GM20431 (cell line): Measurements from ENCODE around the gene MASP1.
"Not testable (repeated sequence)": the region's sequence is repeated elsewhere in the genome, so short reads cannot be mapped to it uniquely, and the experiment has no call there.

Experiments used
- in situ Hi-C: fragments of 300-500 bp; cut with MseI, MboI; formaldehyde crosslinking; loops from one replicate; pipeline ENCODE4 v1.15.0; 2020; ENCODE audit warnings: low sequenced_read_pairs; ENCODE audit not compliant: unreplicated experiment

MASP1 gene

DNA sequence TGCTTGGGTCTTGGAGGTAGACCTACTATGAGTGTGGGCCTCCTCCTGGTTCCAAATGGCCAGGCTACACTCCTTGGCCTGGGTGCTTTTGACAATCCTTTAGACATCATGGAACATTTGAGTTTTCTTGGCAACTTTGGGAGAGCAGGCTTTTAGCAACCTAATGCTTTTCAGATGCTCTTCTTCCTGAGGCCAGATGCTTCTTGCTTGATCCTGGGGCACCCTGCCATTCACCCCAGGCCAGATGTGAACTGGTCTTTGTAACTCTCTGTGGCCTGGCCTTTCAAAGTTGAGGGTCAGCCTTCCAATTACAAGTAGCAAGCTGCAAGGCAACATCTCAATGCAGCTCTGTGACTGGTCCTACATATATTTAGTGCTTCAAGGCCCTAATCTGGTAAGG is 53.8 kb downstream of the MASP1 start:
- in situ Hi-C loops: no loop called here

DNA sequence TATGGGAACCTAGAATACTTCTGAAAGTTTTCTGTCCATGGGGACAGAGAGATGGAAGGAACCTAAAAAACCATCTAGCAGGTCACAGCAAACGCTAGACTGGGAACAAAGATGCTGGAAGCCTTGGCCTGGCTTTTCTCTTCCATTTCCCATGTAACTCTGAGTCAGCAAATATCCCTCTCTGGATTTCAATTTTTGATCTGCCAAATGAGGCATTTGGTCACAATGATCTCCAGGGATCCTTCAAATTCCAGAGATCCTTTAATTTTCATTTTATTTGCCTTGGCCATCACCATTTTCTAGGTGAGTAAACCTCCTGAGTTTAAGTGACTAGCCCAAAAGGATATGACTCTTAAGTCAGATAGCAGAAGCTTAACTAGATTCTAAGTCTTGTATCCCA is 54.6 kb downstream of the MASP1 start:
- in situ Hi-C loops: no loop called here

DNA sequence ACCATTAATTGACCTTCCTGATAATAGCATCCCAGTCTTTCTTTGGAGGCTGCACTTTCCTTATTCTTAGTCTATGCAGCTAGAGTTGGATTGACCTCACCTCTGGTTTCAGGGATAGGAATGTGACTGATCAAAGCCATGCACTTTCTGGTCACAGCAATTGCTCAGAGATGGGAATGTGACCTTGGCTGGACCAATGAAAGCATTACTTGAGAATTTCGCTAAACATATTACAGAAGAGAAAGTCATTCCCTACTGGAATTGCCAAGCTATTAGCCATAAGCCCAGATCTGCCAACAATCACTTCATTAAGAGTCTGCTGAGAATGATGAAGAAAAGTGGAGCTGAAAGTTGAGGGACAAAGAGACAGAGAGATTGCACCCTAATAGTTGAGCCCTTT is 61.5 kb downstream of the MASP1 start:
- in situ Hi-C loops: no loop called here

DNA sequence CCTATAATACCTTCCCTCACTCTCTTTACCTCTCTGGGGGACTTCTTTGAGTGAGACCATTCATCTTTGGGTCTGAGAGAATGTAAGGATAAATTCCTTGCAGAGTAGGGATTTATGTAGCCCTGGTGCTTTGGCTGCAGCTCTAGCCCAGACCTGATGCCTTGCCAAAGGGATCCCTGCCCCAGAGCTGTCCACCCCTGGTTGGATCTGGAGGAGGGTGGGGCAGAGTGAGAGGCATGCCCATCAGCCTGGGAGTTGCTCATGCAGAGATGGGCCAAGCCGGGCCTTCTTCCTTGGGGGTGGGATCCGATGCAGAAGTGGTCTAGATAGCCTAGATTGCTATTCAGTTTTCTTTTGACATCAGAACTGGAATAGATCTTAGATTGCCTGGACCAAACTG is 62.8 kb downstream of the MASP1 start:
- in situ Hi-C loops: no loop called here

DNA sequence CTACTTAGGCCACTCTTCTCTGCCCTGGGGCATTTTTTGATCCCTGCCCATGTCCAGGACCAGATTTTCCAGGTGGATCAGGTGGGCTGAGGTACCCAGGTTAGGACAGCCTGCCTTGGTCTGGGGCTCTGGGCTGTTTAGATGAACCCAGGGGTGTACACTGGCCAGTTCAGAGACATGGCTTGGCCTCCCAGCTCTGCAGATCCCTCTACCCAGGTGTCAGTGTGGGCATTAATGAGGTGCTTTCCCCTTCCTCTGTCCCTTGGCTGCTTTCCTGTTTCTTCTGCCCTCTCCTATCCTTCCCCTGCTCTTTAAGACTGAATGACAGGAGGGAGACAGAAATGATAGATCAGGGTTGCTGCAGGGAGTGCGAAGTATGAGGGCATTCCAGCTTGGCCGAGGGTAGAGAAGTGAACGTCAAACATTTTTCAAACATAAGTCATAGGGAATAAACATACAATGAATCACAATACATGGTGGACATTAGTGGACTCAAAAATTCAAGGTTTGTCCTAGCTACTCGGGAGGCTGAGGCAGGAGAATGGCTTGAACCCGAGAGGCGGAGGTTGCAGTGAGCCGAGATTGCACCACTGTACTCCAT is 63.8 kb downstream of the MASP1 start:
- in situ Hi-C loops: no loop called here

DNA sequence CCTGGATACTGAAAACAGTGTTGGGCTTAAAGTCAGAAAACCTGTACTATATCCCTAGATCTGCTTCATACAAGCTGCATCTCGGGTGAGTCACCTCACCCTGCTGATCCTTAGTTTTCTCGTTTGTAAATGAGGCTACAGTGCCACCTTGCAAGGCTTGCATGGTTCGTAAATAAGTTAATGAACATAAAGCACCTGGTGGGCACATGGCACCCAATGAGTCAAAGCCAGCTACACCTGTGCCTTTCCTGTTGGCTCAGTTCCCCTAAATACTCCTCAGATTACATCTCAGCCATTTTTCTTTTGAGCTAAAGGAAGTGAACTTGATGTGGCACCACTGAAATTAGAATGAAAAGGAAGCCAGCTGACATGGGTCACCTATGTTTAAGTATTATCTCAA is 67.7 kb downstream of the MASP1 start:
- in situ Hi-C loops: no loop called here

DNA sequence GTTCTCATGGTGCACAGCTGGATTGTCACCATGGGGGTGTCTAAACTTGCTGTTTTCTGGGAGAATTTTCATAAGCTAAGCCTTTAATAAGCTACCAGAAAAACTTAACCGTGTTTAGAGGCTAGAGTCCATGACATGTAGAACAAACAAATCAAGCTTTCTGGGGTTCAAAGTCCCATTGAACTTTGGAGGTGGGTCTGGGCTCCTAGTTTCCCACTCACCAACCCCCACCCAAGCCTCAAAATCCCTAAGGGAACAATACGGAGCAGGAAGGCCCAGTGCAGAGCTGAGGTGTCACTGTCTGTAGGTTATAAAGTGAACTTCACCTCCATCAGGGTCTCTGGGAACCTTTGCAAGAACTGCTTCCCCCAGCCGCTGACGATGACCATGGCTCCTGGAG is 68.7 kb downstream of the MASP1 start:
- in situ Hi-C loops: no loop called here

DNA sequence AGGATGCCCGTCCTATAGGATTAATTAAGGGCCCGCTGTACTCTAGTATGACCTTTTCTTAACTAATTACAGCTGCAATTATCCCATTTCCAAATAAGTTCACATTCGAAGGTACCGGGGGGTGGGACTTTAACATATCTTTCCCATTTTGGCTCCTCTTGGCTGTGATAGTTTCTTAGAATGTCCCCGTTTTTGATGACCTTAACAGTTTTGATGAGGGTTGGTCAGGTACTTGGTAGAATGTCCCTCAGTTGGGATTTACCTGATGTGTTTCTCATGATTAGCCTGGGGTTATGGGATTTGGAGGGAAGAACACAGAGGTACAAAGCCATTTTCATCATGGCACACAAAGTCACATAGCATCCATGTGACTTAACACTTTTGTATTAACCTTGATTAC is 76.1 kb downstream of the MASP1 start:
- in situ Hi-C loops: no loop called here

DNA sequence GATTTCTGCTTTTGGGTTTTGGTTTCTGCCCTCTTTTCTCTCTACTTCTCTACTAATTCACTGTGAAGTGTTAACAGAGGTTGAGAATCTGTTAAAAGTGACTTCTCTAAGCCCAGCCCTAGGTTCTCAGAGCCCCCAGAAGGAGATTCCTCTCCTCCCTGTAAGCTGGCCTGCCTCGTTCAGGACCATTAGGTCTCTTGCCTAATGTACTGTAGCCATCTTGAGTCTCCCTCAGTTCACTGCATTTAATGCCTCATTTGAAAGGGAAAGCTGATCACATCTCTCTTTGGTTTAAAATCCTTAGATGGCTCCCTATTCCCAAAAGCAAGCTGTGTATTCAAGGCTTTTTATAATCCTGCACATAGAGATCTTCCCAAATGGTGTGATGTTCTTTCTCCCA is 77.9 kb downstream of the MASP1 start:
- in situ Hi-C loops: no loop called here

DNA sequence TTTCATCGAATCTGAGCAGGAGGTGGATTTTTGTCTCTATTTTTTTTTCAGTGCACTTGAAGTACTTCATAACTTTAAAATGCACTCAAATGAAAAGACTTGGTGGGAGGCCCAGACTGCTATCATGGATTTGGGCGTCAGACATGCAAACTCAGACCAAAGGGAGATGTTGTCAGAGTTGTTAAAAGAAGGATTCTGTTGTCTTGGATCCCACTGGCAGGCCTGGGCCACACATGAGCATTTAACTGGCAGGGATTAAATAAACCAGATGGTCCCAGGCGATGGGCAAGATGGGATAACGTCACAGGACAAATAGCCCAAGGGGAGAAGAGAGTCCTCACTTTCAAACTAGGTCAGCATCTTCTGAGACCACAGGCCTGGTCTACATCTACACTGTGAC is 78.8 kb downstream of the MASP1 start:
- in situ Hi-C loops: no loop called here

DNA sequence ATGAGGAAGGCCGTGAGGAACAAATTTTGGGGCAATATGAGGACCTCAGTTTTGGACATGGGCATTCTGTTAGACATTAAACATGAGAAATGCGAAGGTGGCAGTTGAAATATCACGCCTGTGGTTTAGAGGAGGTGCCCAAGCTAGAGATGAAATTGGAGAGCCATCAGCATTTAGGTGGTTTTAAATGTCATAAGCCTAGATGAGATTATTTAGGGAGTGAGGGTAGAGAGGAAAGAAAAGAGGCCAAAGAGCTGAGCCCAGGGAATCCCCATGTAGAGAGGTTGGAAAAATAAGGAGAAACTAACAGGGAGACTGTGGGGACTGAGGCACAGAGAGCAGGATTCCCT is 79.4 kb downstream of the MASP1 start:
- in situ Hi-C loops: no loop called here

DNA sequence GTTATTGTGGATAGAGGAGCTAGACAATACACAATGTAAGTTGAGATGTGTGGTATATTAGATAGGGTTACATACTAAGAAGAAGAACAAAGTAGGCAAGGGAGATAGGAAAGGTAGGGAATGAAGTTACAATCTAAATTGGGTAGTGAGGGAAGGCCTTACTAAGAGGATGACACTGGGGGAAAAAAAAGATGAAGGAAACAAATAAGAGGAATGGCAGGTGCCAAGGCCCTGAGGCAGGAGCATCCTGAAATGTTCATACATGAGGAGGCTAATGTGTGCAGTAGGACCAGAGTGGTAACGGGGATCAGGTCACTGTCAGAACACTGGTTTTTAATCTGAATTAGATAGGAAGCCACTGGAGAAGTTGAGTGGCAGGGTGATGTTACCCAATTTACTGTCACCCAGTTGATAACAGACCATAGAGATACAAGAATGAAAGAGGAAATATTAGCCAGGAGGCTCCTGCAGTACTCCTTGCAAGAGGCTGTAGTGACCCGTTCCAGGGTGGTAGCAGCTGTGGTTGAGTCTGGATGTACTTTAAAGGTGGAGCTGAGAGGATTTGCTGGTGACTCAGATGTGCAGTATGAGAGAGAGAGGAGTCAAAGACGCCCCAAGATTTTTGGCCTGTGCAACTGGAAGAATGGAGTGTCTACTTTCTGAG is 79.9 kb downstream of the MASP1 start:
- in situ Hi-C loops: no loop called here

DNA sequence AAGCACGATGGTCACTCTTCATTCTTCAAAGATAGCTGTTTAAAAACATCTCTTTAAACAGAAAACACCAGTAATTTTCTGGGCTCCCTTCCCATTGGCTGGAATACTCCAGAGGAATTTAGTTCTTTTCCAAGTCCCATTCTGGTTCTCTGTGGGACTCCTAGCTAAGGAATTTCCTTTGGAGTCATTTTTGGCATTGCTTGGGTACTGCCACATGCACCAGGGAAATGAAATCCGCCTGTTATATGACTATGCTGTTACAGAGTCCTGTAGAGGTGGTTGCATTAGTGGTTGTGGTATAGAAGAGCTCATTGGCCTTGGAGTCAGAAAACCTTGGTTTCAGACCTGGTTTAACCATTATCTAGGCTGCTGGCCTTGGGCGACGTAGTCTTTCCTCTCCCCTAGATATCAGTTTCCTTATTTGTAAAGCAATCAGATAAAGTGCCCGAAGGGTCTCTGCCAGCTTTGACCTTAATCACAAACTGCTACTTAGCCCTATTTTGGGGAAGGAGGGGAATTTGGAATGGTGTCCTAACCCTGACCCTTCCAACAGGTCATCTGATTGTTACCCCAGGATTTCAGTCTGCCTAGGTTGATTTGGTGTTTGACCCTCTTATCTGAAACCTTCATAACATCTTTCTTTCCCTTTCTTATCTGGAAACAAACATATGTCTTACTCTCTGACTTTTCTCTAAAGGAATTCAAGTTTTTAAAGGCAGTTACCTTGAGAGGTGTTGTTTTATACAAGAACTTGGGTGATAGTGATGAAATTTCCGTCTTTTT is 80.8 kb downstream of the MASP1 start:
- in situ Hi-C loops: no loop called here

DNA sequence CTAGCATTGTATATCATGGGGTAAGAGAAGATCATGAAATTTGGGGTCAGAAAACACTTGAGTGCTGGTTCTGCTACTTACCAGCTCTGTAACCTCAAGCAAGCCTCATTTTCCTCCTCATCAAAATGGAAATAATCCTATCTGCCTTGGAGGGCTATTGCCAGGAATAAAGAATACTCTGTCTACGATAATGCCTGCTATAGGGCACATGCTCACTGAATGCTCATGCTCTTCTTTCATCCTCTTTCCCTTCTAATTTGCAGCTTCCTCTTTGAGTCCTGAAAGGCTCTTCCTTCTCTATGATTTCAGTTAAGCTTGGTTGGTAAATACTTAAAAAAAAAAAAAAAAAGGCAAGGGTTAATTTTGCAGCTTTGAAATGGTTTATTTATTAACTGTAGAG is 81.4 kb downstream of the MASP1 start:
- in situ Hi-C loops: no loop called here

DNA sequence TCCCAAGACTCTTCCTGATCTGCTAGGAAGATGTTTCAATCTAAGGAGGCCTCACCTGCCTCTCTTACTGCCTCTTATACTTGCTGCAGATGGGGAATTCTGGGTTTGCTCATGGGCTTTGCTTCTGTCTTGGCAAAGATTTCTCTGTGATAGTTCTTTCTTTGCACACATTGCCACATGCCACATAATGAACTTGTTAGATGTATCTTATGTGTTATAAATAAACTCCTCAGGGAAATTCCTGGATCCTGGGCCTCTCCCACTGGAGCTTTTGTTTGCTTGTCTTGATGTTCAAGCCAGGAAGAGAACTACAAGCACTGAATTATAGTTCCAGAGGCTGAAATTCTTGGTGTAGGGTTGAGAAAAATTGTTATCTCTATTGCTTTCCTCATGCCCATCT is 82.0 kb downstream of the MASP1 start:
- in situ Hi-C loops: no loop called here

DNA sequence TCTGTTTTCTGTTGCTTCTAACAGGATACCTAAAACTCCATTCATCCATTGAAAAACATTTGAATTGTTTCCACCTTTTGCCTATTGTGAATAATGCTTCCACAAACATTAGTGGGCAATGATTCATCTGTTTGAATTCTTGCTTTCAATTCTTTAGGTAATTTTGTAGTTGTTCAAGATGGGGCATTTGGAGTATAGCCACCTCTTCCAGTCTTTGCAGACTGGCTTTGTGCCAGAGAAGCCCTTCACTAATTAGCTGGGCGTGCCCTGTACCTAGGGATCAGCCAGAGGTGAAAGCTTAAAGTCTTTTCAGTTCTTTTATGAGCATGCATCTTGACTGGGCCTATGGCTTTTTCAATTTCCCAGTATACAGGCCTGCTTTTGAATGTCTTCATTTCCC is 83.4 kb downstream of the MASP1 start:
- in situ Hi-C loops: no loop called here

DNA sequence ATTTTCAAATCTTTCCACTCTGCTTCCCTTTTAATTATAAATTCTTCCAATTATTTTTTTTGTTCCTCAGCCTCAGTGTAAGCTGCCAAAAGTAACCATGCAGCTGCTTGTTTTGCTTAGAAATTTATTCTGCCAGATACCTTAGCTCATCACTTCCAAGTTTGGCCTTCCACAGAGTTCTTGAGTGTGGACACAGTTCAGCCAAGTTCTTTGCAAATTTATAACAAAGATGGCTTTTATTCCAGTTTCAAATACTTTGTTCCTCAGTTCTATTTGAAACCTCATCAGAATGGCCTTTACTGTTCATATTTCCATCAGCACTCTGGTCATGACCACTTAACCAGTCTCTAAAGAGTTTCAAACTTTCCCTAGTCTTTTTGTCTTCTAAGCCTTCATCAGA is 83.9 kb downstream of the MASP1 start:
- in situ Hi-C loops: no loop called here

DNA sequence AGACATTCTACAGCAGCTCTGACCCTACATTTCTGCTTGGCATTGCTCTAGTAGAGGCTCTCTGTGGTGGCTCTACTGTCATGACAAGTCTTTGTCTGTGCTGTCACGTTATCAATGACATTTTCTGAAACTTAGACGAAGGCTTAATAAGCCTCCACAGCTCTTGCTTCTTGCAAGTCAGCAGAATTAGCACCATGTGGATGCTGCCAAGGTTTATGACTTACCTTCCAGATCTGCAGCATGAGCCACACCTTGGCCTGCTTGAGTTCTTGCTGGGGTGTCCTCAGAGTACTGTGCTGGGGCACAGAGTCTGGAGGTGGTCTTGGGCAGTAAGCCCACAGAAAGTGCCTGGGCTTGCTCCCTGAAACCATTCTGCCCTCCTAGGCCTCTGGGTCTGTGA is 84.5 kb downstream of the MASP1 start:
- in situ Hi-C loops: no loop called here

DNA sequence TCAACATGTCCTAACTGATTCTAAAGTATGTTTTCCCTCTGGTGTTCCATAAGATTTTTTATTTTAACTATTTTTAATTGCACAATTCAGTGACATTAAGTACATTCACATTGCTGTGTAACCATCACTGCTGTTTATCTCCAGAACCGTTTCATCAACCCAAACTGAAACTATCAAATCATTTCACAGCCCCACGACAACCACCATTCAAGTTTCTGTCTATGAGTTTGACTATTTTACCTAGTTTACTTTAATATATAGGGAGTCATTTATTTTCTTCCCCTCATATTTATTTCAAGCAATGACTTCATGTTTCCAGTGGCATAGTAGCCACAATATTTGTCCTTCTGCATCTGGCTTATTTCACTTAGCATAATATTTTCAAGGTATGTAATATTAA is 85.9 kb downstream of the MASP1 start:
- in situ Hi-C loops: no loop called here

DNA sequence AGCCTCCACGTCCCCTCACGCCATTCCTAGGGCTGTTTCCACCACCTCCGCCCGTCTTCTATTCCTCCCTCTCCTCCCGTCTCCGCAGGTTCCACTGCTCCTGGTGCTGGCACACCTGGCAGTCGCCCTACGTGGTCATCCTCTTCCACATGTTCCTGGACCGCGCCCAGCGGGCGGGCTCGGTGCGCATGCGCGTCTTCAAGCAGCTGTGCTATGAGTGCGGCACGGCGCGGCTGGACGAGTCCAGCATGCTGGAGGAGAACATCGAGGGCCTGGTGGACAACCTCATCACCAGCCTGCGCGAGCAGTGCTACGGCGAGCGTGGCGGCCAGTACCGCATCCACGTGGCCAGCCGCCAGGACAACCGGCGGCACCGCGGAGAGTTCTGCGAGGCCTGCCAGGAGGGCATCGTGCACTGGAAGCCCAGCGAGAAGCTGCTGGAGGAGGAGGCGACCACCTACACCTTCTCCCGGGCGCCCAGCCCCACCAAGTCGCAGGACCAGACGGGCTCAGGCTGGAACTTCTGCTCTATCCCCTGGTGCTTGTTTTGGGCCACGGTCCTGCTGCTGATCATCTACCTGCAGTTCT is 92.0 kb downstream of the MASP1 start:
- in situ Hi-C loops: not testable (repeated sequence)

DNA sequence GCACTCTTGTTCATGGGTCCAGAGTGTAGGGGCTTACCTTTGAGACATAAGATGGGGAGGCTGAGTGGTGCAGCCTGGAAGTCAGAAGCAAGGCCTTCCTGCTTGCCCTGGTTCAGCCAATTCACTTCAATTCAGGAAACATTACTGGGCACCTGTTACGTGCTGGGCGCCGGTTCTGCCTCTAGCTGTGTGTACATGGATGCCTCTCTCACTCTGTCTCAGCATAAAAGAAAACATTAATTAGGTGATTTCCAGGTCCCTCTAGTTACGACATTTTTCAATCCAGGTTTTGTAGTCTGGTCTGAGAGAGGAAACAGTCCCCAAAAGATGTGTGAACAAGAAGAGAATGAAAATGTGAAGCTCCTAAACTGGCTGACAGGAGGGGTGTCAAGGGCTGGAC is 93.0 kb downstream of the MASP1 start:
- in situ Hi-C loops: no loop called here

DNA sequence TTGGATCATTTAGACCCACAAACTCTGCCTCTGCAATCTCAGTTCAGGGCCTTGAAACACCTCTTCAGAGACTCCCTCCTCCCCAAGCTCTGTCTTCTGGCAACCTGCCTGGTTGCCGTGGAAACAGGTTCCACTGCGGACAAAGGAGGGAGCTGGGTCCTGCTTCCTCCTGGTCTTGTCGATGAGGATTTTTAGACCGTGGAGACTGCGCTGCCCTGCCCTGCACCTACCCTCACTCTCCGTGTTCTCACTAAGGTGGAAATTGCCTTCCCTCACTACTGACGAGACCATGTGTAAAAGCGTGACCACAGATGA is 94.2 kb downstream of the MASP1 start, which contains the start of gene RTP1:
RTP1 (plus strand) TSS at position 152 of the 315 bp plus-strand sequence; CDS start at position 182, 30 bp downstream.
- in situ Hi-C loops: no loop called here
